HG03097 (cell line): ENCODE results near the gene MYL5.
"Not testable (repeated sequence)": the region's sequence is repeated elsewhere in the genome, so short reads cannot be mapped to it uniquely, and the experiment has no call there.

Experiments
- ATAC-seq: cut with Tn5 transposase; IDR thresholded peaks from one replicate; pipeline ENCODE4 v1.9.1; 2021; ENCODE audit not compliant: unreplicated experiment, low FRiP score

MYL5 gene

DNA sequence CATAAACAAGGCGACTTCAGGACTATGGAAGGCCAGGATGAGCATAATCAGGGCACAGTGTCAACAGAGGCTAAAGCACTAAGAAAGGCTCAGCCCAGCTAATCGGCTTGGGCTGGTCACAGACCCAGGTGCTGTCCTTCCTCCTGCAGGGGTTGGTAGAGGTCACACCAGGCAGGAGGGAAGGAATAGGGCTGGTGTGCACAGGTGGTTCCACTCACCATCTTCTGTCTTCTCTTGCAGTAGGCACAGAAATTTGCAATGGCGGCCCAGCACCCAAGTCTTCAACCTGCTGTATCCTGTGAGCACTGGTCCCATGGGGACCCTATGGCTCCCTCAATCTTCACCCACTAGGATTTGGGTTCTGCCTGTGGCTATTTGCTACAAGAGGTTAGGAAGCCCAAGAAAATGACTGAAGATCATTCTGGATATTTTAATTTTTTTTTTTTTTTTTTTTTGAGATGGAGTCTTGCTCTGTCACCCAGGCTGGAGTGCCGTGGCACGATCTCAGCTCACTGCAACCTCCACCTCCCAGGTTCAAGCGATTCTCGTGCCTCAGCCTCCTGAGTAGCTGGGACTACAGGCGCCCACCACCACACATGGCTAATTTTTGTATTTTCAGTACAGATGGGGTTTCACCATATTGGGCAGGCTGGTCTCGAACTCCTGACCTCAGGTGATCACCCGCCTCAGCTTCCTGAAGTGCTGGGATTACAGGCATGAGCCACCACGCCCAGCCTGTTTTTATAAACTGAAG lies 4.4 kb upstream of the MYL5 start:
- ATAC-seq: not testable (repeated sequence)

DNA sequence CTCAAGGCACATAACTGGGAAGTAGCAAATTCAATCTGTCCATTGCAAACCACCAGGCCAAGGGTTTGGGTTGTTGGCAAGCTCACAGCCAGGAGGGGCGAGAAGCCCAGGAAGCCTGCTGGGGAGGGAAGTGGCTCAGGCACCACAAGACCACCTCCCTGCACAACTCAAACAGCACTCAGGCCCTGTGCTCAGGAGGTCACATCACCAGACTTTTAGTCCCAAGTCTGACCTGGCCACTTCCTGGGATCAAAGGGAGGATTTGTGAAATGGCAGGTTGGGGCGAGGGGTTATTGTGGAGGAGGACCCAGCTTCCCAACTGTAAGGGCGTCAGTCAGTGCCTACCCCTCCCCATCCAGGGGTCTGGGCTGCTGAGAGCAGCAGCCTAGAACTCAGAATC lies 2.6 kb upstream of the MYL5 start:
- ATAC-seq: no peak

DNA sequence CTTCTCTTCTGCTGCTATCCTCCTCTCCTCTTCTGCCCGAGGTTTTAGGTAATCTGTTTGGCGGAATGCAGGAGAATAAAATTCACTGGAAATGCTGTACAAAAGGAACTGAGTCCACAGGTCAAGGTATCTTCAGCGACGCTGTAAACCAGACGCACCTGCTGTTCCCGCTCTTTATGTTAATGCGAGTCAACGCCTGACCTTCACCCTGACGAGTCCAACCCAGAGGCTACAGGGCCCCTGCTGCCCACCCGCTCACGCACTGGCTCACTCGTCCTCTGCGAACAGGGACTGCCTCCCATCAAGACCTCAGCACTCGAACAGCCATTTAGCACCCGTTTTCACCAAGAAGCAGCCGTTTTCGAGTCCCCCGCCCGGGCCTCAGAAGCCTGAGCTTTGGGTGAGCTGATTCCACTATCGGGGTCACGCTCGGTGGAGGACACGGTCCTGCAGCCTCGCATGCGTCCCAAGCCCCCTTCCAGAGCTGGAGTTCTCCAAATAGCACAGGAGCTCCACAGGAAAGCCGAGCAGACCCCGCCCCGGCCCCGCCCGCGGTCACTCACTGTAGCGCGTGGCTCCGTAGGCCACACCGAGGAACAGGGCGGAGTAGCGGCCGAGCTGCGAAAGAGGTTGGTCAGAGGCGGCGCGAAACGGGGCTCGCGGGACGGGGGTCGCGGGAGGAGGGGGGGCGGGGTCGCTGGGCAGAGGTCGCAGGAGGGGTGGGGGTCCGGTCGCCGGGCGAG lies 822 bp upstream of the MYL5 start:
- ATAC-seq: no peak

GRCh38 chr4:675036-675882 lies 917 bp downstream of the MYL5 start:
- ATAC-seq: peak; percentile 2

DNA sequence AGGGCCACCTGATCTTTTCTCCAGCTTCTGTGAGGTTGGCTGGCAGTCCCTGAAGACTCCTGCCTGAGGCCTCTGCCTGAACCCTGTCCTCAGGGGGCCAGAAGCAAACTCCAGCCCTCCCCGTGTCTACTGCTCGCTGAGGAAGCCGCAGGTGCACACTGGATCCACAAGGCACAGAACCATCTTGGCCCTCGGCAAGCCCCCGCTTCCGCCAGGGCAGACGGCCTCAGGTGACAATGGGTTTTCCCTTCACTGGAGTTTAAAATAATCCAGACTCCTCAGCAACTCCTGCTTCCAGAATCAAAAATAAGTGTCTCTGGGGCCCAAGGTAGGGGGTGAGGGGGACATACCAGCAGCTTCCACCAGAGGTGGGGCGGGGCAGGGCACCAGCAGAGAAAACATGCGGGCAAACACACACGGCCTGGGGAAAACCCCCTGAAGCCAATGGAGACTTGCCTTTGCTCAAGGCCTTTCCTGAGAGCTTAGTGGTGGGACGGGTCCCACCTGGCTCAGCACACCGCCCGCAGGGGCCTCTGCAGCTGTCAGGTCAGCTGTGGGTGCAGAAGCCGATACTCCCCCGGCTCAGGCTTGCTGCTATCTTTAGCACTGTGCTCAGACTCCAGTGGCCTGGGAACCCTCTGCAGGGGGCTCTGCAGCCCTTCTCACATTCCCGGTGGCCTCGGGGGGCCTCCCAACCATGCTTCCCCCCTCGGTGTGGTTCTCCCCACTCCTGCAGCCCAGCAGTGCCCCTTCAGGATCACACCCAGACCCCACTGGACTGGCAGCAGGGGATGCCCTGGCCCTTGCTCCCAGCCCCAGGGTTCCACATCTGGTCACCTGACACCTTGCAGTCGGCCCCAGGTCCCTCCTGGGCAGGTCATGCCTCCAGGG lies 1.9 kb downstream of the MYL5 start:
- ATAC-seq: no peak

GRCh38 chr4:676871-677235 lies 2.5 kb downstream of the MYL5 start:
- ATAC-seq: no peak

DNA sequence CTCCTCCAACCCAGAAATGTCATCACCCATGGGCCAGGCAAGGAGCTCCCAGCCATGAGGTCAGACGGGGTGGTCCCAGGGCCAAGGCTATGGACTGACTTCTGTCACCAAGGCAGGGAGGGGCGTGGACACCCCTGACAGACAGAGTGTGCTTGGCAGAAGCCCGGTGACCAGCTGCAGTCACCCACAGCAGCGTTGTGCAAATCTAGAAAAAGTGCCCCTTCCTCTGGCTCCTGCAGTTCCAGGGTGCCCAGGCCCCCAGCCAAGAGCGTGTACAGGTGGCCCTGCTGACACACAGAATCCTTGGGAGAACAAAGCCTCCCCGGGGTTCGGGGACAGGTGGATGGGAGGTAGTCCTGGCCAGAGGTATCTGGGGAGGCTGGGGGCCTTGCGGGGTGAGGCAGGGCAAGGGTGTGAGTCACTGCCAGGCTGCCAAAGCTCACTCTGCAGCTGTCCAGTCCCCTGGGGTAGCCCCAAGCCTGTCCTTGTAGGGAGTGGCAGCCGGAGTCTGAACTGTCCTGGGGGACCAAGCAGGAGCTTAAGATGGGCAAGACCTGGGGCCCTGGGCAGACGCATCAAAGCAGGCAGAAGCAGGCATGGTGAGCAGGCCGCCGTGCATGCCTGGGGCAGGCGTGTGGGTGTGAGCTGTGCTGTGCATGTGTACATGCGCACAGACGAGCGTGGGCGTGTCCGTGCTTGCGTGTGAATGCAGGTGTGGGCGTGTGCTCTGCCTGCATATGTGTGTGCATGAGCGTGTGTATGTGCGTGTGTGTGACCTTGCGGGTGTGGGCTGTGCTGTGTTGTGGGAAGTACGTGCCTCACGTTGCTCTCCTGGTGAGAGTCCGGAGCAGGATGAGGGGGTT lies 3.3 kb downstream of the MYL5 start:
- ATAC-seq: no peak

DNA sequence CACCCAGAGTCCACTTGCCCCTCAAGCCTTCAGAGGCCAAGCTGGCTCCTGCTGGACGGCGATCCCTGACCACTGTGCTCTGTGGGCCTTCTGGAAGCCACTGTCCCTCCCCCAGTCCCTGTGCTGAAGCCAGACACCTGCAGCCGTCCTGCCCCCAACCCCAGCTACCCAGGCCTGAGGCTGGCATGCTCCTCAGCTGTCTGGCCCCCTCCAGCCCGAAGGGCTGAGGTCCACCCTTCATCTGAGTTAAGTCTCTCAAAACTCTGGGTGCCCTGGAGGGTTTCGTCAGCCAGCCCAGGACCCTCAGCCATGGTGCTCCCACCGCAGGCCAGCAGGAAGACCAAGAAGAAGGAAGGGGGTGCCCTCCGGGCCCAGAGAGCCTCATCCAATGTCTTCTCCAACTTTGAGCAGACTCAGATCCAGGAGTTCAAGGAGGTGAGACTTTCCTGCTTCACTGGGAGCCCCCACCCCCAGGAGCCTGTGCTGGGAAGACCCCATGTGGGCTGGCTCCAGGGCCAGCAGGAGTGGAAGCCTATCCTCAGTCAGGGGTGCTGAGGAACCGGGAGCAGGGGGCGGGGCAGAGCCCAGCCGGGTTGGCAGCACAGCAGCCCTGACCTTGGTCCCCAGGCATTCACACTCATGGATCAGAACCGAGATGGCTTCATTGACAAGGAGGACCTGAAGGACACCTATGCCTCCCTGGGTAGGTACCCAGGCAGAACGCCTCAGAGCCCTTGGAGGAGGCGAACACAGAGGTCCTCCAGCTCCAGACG lies 4.2 kb downstream of the MYL5 start:
- no peak for ATAC-seq

GRCh38 chr4:679104-679481 lies 4.8 kb downstream of the MYL5 start:
- ATAC-seq: no peak

DNA sequence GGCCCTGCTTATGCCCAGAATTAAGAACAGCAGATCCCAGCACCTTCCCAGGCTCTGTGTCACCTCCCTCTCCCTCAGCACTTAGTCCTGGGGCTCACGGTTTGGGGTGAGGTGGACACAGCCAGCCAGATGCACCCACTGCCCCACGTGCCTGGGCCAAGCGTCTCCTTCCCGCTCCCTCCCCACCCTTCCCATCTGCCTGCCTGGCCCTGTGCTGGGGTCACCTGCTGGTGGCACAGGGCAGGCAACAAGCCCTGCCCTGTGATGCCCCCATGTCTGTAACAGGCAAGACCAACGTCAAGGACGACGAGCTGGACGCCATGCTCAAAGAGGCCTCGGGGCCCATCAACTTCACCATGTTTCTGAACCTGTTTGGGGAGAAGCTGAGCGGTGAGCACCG lies 5.3 kb downstream of the MYL5 start:
- no peak for ATAC-seq

- no peak for ATAC-seq
These were observed 5.7 kb downstream of the MYL5 start for GRCh38 chr4:680091-680490.

DNA sequence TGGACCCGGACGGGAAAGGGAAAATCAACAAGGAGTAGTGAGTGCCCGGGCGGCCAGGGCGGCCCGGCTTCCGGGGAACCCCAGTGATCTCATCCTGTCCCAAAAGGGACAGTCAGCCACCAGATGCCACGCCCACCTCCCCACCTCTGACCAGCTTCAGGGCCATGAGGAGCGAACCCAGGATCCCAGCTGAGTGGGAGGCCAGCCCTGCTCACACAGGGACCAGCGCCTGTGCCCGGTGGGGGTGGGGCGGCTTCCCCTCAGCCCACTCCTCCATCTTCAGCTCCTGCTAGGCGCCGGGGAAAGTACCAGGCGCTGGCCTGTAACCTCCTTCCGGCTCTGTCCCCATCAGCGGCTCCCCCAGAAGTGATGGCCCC lies 6.2 kb downstream of the MYL5 start:
- no peak for ATAC-seq

DNA sequence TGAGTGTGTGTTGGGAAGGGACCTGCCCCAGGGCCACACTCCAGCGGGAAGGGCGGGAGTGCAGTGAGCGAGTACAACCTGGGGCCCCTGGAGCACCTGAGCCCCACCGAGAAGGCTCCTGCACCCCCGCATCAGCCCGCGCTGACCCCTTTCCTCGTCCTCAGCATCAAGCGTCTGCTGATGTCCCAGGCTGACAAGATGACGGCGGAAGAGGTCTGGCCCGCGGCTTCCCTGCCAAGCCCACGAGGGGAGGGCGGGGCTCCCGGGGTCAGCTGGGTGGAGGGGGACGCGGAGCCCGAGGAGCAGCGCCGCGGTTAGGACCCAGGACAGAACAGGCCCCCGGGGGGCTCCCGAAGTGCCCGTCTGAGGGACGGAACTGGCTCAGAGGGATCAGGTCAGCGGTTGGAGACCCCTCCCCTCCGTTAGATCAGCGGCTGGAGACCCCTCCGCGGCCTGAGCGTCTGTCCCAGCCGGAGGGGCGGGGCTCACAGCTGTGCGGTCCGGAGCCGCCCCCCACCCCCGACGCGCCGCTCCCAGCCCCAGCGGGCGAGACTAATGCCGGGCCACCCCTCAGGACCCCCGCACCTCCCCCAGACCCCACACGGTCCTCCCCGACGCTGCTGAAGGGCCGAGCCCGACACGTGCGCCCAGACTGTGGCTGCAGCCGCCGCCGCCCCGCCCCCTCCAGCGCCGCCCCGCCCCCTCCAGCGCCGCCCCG lies 6.7 kb downstream of the MYL5 start:
- ATAC-seq: no peak

DNA sequence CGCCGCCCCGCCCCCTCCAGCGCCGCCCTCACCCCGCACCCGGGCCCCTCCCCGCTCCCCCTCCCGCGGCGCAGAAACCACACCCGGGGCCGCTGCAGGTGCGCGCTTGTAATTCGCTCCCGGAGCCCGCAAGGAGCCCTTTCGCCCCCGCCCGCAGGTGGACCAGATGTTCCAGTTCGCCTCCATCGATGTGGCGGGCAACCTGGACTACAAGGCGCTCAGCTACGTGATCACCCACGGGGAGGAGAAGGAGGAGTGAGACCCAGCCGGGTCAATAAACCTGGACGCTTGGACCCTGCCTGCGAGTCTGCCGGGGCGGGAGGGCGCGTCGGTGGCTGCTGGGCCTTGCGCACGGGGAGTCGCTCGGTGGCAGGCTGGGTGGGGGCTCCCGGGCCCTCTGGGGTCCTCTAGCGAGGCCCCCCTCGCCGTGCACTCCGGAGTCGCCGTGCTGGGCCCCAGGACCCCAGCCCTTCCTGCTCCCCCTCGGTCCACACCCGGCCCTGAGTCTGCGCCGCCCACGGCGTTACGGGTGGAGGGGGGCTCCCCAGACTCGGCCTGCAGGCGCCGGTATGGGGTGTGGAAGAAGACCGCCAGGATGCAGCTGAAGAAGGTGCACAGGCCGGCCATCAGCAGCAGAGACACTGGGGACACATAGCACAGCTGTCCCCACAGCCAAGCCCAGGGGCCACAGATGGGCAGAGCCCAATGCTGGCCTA lies 7.6 kb downstream of the MYL5 start:
- no peak for ATAC-seq

DNA sequence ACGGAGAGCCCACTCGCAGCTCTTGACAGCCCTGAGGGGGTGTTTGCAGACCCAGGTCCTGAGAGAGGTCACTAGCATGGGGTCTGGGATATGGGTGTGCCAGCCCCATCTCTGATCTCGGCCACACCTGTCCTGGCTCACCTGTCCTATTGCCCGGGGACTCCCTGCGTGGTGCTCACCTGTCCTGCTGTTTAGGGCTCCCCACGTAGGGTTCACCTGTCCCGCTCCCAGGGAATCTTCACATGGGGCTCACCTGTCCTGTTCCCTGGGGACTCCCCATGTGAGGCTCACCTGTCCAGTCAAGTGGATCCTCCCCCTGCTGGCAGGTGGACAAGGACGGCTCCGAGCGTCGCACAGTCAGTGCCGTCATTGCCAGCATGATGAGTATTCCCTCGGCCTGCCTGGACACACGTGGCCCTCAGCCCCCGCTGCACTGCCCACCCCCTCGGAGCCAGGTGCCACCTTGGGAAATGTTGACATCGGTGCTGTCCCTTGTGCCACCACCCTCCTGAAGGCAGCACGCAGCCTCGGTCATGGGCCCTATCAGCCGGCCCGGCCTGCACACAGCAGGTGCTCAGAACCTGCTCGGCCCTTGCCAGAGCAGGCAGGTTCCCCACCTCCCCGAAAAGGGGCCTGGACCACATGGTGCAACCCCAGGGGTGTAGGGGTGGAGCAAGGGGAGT lies 8.3 kb downstream of the MYL5 start:
- no peak for ATAC-seq

DNA sequence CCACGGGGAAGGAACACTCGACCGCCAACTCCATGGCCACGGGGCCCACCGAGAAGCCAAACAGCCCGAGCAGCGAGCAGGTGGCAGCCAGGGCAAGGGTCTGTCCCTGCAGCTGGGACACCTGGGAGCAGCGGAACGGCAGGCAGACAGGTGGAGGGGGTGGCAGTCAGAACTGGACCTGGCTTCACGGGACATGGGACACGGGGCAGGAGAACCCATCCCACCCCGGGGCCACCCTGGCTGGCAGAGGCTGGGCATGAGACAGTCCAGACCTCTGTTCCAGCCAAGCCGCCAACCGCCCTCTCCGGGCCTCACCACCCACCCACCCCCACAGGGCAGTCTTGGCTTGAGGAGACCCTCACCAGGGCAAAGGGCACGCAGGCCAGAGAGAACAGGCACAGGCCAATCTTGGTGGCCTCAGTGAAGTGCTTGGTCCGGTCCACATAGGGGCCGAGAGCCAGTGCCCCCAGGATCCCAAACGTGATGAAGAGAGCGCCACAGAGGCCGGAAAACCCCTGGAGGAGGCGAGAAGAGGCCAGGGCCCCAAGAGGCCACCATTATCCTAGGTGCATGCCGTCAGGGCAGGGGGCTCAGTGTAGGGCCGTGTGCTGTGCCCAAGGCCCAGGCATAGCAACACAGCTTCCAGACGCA lies 9.0 kb downstream of the MYL5 start:
- no peak for ATAC-seq
